HepG2 (cell line): ENCODE data around the gene ADARB2. TPM values are rescaled to one million over a fixed set of nuclear protein-coding genes. Genes with fewer than 3 reads are reported as not detected.

Source experiments
- ATAC-seq: fragments of 200-7000 bp; cut with Tn5 transposase; 3 replicates; pipeline ENCODE4 v1.9.1; 2020; ENCODE audit warnings: mild to moderate bottlenecking, moderate library complexity
- BruUV-seq: library from RNA; stranded (reverse); fragments of 400-500 nt; replicated peaks from 2 replicates; lab custom pipeline; 2021; lab: Mats Ljungman, UMichigan
- CTCF ChIA-PET: fragments of 300-600 bp; formaldehyde crosslinking; extraction: SDS; loops from one replicate; lab custom pipeline; 2021; ENCODE audit warnings: low total read pairs, inconsistent platforms, low intra/inter-chr PET ratio; lab: Yijun Ruan, JAX
- POLR2A ChIA-PET: fragments of 350-600 bp; sonication (Branson Sonifier 250); formaldehyde crosslinking; loops from one replicate; lab custom pipeline; 2020; ENCODE audit warnings: antibody characterized with exemption, inconsistent platforms; lab: Yijun Ruan, JAX
- DNase-seq: peaks from one replicate; pipeline ENCODE4 v3.0.0-alpha.2; 2015; ENCODE audit warnings: low spot score
- FAIRE-seq: peaks from 3 replicates; lab custom pipeline; 2011; peaks lifted over from hg19 to GRCh38; lab: Jason Lieb, UNC
- H2AFZ ChIP-seq: one replicate; pipeline ENCODE4 v1.6.1; 2011; ENCODE audit warnings: low read length, inconsistent platforms
- H3K27ac ChIP-seq: fragments of 300-600 bp; 3 replicates; pipeline ENCODE4 v1.8.0; 2011; ENCODE audit warnings: mixed run types, mild to moderate bottlenecking, mixed read lengths, low read length, inconsistent platforms; ENCODE audit not compliant: insufficient read depth; ENCODE audit errors: extremely low read length
- H3K27me3 ChIP-seq, 2 experiments: fragments of 200-600 bp in 1 of 2; 2 replicates in 1 of 2; 3 replicates in 1 of 2; pipeline versions ENCODE4 v1.6.0 to v1.8.0; 2011; ENCODE audit warnings: low read length in 2 of 2, mild to moderate bottlenecking in 2 of 2, moderate library complexity in 2 of 2, inconsistent platforms in 1 of 2; ENCODE audit not compliant: insufficient read depth in 2 of 2, control insufficient read depth in 1 of 2
- H3K36me3 ChIP-seq, 2 experiments: fragments of 200-600 bp in 1 of 2; replicated peaks in 1 of 2; 2 replicates in 1 of 2; 3 replicates in 1 of 2; pipeline versions ENCODE4 v1.5.1 to v1.8.0; 2011; ENCODE audit warnings: low read length in 2 of 2, inconsistent platforms in 1 of 2; ENCODE audit not compliant: insufficient read depth in 2 of 2, control insufficient read depth in 1 of 2
- H3K4me1 ChIP-seq: 2 replicates; pipeline ENCODE4 v1.5.1; 2012; ENCODE audit warnings: low read length, inconsistent platforms; ENCODE audit not compliant: insufficient read depth
- H3K4me2 ChIP-seq: 2 replicates; pipeline ENCODE4 v1.6.0; 2011; ENCODE audit warnings: low read depth, low read length, inconsistent platforms
- H3K4me3 ChIP-seq, 3 experiments: fragments of 200-600 bp in 1 of 3; sonication (generic), shearing (Covaris generic) in 1 of 3; replicated peaks in 1 of 3; 2 replicates each; pipeline ENCODE4 v1.5.1; 2011 to 2016; ENCODE audit warnings: low read length in 3 of 3, inconsistent platforms in 2 of 3, low read depth in 2 of 3, mild to moderate bottlenecking in 2 of 3, control low read depth in 1 of 3, mixed read lengths in 1 of 3; ENCODE audit not compliant: insufficient read depth in 1 of 3
- H3K79me2 ChIP-seq: one replicate; pipeline ENCODE4 v1.6.1; 2011; ENCODE audit warnings: low read length, inconsistent platforms; ENCODE audit not compliant: insufficient read depth
- H3K9ac ChIP-seq: 2 replicates; pipeline ENCODE4 v1.6.0; 2011; ENCODE audit warnings: mild to moderate bottlenecking, low read depth, low read length, inconsistent platforms; ENCODE audit not compliant: insufficient read depth
- H3K9me3 ChIP-seq: 2 replicates; pipeline ENCODE4 v1.5.1; 2012; ENCODE audit warnings: mild to moderate bottlenecking, low read length
- H4K20me1 ChIP-seq: 2 replicates; pipeline ENCODE4 v1.6.0; 2011; ENCODE audit warnings: inconsistent platforms, mild to moderate bottlenecking, low read length, moderate library complexity; ENCODE audit not compliant: insufficient read depth
- MXI1 ChIP-seq: IDR thresholded peaks from 3 replicates; pipeline ENCODE4 v1.6.1; 2012; ENCODE audit warnings: low read depth, low read length, inconsistent platforms, borderline replicate concordance
- NFRKB ChIP-seq: fragments of 450-650 bp; IDR thresholded peaks from 2 replicates; pipeline ENCODE4 v1.6.1; 2017
- RBM39 ChIP-seq: fragments of 200-400 bp; formaldehyde crosslinking; IDR thresholded peaks from one replicate; pipeline ENCODE4 v1.6.1; 2018; ENCODE audit warnings: antibody characterized with exemption, mild to moderate bottlenecking, low read depth, low read length; ENCODE audit not compliant: poor library complexity, severe bottlenecking
- ZNF20 ChIP-seq: sonication (generic); formaldehyde crosslinking; IDR thresholded peaks from 2 replicates; pipeline ENCODE4 v1.4.0; 2020; ENCODE audit warnings: mild to moderate bottlenecking, moderate library complexity, missing genetic modification reagents
- ZNF274 ChIP-seq: sonication (generic); formaldehyde crosslinking; IDR thresholded peaks from 2 replicates; pipeline ENCODE4 v1.5.1; 2020; ENCODE audit warnings: mild to moderate bottlenecking, missing genetic modification reagents
- ZNF724P ChIP-seq: sonication (generic); formaldehyde crosslinking; IDR thresholded peaks from 2 replicates; pipeline ENCODE4 v1.8.0; 2022; ENCODE audit warnings: missing genetic modification reagents, borderline replicate concordance
- WGBS: methylation state at CpG from one replicate; pipeline ENCODE4 v1.1.6; 2017; ENCODE audit warnings: low lambda C conversion rate; 5-methylcytosine and 5-hydroxymethylcytosine counted together
- in situ Hi-C: cut with HindIII; loops from 2 replicates; pipeline ENCODE4 v1.10.0; 2017; ENCODE audit warnings: low pct_unique_long_range_greater_than_20kb; ENCODE audit not compliant: extremely low pct_ligation_motif_present
- intact Hi-C: fragments of 100-400 bp; cut with micrococcal nuclease; formaldehyde crosslinking; loops from one replicate; pipeline ENCODE4 v1.10.0; 2022; ENCODE audit not compliant: unreplicated experiment
- polyA plus RNA-seq, 8 experiments: library from polyadenylated mRNA; depleted of rRNA in 3 of 8; stranded (reverse) in 7 of 8; unstranded in 1 of 8; fragments of >200 nt; fragmentation: Illumina TruSeq in 4 of 8; extraction: Trizol in 4 of 8; gene quantifications; 2 replicates each; pipeline versions ENCODE4 v1.2.1 to v1.2.3, GENCODE V29; 2011 to 2016; ENCODE audit warnings: low read depth in 4 of 8, missing spikeins in 1 of 8, mixed read lengths in 1 of 8; ENCODE audit not compliant: insufficient read depth in 1 of 8
- total RNA-seq, 5 experiments: library from RNA; depleted of rRNA; stranded (reverse); fragments of >200 nt; fragmentation: Illumina TruSeq; extraction: Trizol; gene quantifications; 2 replicates each; pipeline ENCODE4 v1.2.3, GENCODE V29; 2016; ENCODE audit warnings: low read depth in 1 of 5
- TF ChIP-seq, protein P1 (sequence below): sonication (generic); formaldehyde crosslinking; IDR thresholded peaks from 2 replicates; pipeline ENCODE4 v1.4.0; 2020; ENCODE audit warnings: missing genetic modification reagents

The ADARB2 gene
- total and polyA plus RNA-seq, 2 of the 13 experiments (the other 11 are each of a cell fraction or from before 2014, with no cell fraction given) = not detected

DNA sequence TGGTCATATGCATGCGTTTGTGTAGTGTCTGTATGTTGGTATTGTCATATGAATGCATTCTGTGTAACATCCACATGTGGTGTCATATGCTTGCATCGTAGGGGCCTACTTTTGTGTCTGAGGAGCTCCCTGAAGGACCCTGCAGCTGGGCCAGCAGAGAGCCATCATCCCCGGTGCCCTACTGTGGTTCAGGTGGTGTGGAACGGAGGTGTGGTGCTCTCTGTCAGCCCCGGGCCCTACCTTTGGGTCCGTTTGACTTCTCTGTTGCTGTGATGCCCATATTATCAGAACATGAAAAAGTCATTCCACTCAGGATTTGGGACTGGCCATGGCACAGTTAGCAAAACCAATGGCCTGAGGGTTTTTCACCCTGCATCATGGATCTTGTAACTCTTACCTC lies 217.9 kb downstream of the ADARB2 start:
- no peak overlapping the region for H3K4me3 ChIP-seq
- no peaks in the 10 kb centered on the region for H3K4me1 ChIP-seq
- no peaks in the 10 kb centered on the region for H4K20me1 ChIP-seq
- no peak overlapping the region for H2AFZ ChIP-seq
- 23% methylated on average over 2 of the region's 6 CpGs for WGBS
- no peak overlapping the region for H3K9ac ChIP-seq
- ATAC-seq = no peak
- intact Hi-C loops (no loop called here), in situ Hi-C loops (no loop called here)
- H3K36me3 ChIP-seq = no peaks in the 10 kb centered on the region
- no peak for DNase-seq
- peaks cover 6 to 45% of the 10 kb centered on the region in 2 experiments for H3K27me3 ChIP-seq
- H3K9me3 ChIP-seq = no peaks in the 10 kb centered on the region
- BruUV-seq = no TSS peak
- no peak overlapping the region for H3K4me2 ChIP-seq
- no peak for FAIRE-seq
- TF ChIP-seq RBM39 (no peak), ZNF724P (CRISPR knock-in tag) (no peak), ZNF274 (CRISPR knock-in tag) (no peak), ZNF20 (CRISPR knock-in tag) (no peak), MXI1 (no peak), NFRKB (no peak)
- TF ChIP-seq, protein P1, sequence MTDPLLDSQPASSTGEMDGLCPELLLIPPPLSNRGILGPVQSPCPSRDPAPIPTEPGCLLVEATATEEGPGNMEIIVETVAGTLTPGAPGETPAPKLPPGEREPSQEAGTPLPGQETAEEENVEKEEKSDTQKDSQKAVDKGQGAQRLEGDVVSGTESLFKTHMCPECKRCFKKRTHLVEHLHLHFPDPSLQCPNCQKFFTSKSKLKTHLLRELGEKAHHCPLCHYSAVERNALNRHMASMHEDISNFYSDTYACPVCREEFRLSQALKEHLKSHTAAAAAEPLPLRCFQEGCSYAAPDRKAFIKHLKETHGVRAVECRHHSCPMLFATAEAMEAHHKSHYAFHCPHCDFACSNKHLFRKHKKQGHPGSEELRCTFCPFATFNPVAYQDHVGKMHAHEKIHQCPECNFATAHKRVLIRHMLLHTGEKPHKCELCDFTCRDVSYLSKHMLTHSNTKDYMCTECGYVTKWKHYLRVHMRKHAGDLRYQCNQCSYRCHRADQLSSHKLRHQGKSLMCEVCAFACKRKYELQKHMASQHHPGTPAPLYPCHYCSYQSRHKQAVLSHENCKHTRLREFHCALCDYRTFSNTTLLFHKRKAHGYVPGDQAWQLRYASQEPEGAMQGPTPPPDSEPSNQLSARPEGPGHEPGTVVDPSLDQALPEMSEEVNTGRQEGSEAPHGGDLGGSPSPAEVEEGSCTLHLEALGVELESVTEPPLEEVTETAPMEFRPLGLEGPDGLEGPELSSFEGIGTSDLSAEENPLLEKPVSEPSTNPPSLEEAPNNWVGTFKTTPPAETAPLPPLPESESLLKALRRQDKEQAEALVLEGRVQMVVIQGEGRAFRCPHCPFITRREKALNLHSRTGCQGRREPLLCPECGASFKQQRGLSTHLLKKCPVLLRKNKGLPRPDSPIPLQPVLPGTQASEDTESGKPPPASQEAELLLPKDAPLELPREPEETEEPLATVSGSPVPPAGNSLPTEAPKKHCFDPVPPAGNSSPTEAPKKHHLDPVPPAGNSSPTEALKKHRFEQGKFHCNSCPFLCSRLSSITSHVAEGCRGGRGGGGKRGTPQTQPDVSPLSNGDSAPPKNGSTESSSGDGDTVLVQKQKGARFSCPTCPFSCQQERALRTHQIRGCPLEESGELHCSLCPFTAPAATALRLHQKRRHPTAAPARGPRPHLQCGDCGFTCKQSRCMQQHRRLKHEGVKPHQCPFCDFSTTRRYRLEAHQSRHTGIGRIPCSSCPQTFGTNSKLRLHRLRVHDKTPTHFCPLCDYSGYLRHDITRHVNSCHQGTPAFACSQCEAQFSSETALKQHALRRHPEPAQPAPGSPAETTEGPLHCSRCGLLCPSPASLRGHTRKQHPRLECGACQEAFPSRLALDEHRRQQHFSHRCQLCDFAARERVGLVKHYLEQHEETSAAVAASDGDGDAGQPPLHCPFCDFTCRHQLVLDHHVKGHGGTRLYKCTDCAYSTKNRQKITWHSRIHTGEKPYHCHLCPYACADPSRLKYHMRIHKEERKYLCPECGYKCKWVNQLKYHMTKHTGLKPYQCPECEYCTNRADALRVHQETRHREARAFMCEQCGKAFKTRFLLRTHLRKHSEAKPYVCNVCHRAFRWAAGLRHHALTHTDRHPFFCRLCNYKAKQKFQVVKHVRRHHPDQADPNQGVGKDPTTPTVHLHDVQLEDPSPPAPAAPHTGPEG (CRISPR knock-in tag) = no peak
- TF ChIP-seq, all 625 proteins: peak for 0
- ChIA-PET CTCF (no interaction called here), POLR2A (no interaction called here)
- no peaks in the 10 kb centered on the region for H3K79me2 ChIP-seq
- no peak overlapping the region for H3K27ac ChIP-seq
